Activated CD4-positive, alpha-beta T cell treated with anti-CD3 and anti-CD28 coated beads, Interleukin-2, amount 10 ng/mL, durations not matched to agents 24 days and 14 days (primary cell): ENCODE data around the gene ACP1. TPM values are rescaled to one million over a fixed set of nuclear protein-coding genes. Genes with fewer than 3 reads are reported as not detected.
"Not testable (repeated sequence)": the region's sequence is repeated elsewhere in the genome, so short reads cannot be mapped to it uniquely, and the experiment has no call there.

ENCODE experiments used
- DNase-seq: peaks from one replicate; pipeline ENCODE4 v3.0.0; 2022
- H3K27ac Mint-ChIP-seq: one replicate; pipeline ENCODE4 v1.8.0; 2022; ENCODE audit warnings: mild to moderate bottlenecking, mixed read lengths
- H3K27me3 Mint-ChIP-seq: one replicate; pipeline ENCODE4 v1.8.0; 2022; ENCODE audit warnings: mixed read lengths
- H3K36me3 Mint-ChIP-seq: one replicate; pipeline ENCODE4 v1.8.0; 2022; ENCODE audit warnings: low read depth, mild to moderate bottlenecking, mixed read lengths
- H3K4me1 Mint-ChIP-seq: one replicate; pipeline ENCODE4 v1.8.0; 2021; ENCODE audit warnings: mixed read lengths
- H3K4me3 Mint-ChIP-seq: one replicate; pipeline ENCODE4 v1.8.0; 2022; ENCODE audit warnings: mild to moderate bottlenecking, moderate library complexity, mixed read lengths
- H3K9me3 Mint-ChIP-seq: one replicate; pipeline ENCODE4 v1.8.0; 2021; ENCODE audit warnings: mixed read lengths
- intact Hi-C: fragments of 100-400 bp; cut with micrococcal nuclease; formaldehyde crosslinking; loops from one replicate; pipeline ENCODE4 v1.15.1; 2023
- total RNA-seq: library from RNA; stranded (reverse); gene quantifications from 2 replicates; pipeline ENCODE4 v1.2.3, GENCODE V29; 2022

Gene ACP1
- total RNA-seq, 1 donor from 2014 or later: 124 TPM

DNA sequence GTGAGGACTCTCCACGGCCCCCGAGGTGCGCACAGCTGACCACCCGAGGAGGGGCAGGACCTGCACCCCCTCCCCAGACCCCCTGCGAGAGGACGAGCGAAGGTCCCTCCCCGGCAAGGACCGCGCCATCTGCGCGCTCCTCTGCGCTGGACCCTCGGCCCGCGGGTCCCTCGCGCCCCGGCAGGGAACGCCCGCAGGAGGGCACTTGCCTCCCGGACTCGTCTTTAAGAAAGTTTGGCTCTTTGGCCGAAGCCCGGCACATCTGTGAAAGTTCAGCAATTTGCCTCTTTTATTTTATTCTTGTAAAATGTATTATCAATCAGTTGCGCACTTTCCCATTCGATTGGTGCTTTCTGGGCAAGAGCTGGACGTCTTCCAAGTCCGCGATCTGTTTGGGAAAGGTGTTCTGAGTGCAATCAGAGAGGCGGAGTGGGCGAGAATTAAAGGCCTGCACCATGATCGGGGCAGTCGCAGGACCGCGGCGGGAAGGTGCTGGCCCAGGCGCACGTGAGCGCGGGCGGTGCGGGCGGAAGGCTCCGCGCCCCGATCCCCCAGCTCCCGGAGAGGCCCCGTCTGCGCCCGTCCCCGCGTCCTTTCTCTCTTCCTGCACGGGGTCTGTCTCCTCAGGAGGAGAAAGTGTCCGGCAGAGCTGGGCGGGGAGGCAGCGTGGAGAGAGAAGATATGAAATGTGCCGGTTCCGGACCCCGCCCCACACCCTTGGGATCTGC, 24.8 kb downstream of the ACP1 start:
- peaks cover 51% of the 10 kb centered on the region for H3K27me3 Mint-ChIP-seq
- DNase-seq: peak; percentile 61
- intact Hi-C loops: loop anchor here (1.0 to 2.0 kb wide), 2 partner anchors 43 to 117 kb away; no protein-coding TSS in a partner anchor
- H3K4me1 Mint-ChIP-seq: peaks cover 4% of the 10 kb centered on the region
- H3K9me3 Mint-ChIP-seq: no peaks in the 10 kb centered on the region
- H3K27ac Mint-ChIP-seq: no peak overlapping the region
- peak overlapping the region; percentile 64 for H3K4me3 Mint-ChIP-seq
- H3K36me3 Mint-ChIP-seq: no peaks in the 10 kb centered on the region

DNA sequence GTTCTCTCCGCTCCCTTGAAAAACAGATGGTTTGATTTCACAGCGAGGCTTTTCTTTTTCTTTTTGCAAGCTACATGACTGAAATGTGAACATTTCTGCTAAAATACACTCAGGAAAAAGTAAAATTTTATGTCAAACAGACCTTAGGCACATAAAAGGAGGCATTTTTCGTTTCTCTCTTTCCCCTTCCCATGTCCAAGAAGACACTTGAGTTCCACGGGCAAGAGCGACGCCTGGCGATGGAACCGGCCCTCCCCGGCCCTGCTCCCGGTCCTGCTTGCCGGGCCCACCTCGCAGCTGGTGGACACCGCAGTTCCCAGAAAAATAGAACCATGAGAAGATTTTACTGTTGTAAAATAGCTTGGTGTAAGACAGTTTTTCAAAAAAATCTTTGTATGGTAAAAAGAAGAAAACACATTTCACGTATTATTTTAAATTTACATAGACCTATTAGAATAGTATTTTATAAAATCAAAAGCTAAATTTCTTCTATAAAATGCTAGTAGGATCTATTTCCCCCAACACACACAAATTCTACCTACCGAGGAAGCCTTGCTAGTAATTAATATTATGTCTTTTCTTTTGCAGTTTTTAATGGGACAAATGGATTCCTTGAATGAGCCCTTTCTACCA, 25.5 kb downstream of the ACP1 start:
- Mint-ChIP-seq H3K4me3 (peak overlapping the region; percentile 64), H3K4me1 (peaks cover 4% of the 10 kb centered on the region), H3K27me3 (peaks cover 48% of the 10 kb centered on the region), H3K9me3 (no peaks in the 10 kb centered on the region), H3K27ac (no peak overlapping the region), H3K36me3 (no peaks in the 10 kb centered on the region)
- intact Hi-C loops: loop anchor here (1.0 to 2.0 kb wide), 2 partner anchors 44 to 117 kb away; no protein-coding TSS in a partner anchor
- peak; percentile 80 for DNase-seq

DNA sequence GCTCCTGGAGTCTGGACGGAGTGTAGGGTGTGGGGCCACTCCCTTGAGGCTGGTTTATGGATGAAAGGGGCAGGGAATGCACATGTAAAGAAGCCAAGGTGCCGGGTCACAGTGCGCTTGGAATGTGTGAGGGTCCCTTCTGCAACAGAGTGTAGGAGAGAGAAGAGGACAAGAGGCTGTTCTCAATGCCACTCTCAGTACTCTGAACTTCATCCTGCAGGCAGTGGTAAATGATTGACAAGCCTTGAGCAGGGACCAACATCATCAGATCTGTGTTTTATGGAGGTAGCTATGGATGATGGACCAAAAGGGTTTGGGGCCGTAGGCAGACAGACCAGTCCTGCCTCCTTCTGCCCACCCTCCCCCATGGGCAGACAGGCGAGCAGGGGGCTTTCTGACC, 30.3 kb downstream of the ACP1 start:
- DNase-seq: peak; percentile 34
- Mint-ChIP-seq H3K4me3 (no peak overlapping the region), H3K4me1 (peaks cover 1% of the 10 kb centered on the region), H3K9me3 (no peaks in the 10 kb centered on the region), H3K27me3 (peaks cover 40% of the 10 kb centered on the region), H3K27ac (no peak overlapping the region), H3K36me3 (no peaks in the 10 kb centered on the region)
- intact Hi-C loops: no loop called here

DNA sequence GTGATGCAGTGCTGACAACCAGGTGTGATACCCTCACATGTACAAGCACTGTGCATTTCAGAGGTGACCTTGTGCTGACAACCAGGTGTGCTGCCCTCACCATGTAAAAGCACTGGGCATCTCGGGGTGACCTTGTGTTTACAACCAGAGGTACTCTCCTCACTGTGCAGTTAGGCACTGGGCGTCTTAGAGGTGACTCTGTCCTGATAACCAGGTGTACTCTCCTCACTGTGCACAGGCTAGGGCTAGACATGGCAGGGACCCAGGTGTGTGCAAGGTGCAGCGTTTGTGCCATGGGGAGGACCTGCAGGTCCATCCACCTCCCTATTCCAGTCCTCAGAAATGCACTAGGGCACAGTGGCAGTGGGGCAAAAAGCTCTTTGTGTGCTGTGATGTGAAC, 31.6 kb downstream of the ACP1 start:
- no peak overlapping the region for H3K27ac Mint-ChIP-seq
- no peak overlapping the region for H3K4me3 Mint-ChIP-seq
- H3K27me3 Mint-ChIP-seq: peaks cover 35% of the 10 kb centered on the region
- H3K36me3 Mint-ChIP-seq: no peaks in the 10 kb centered on the region
- DNase-seq: peak; percentile 47
- intact Hi-C loops: no loop called here
- peaks cover 5% of the 10 kb centered on the region for H3K9me3 Mint-ChIP-seq
- no peaks in the 10 kb centered on the region for H3K4me1 Mint-ChIP-seq

DNA sequence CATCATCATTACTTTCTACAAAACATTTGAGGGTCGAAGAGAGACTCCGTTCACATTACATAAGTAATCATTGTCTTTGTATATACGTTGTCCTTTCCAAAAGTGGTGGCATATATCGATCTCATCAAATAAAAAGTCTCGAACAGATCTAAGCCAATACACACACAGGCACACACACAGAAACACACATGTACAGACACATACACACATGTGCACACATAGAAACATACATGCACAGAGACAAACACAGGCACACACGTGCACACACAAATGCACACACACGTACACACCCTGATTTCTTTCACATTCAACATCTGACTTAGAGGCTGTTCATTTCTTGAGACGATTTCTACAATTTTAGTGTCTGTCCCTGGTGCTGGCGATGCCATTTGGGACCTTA, 40.6 kb downstream of the ACP1 start:
- Mint-ChIP-seq H3K4me1 (no peaks in the 10 kb centered on the region), H3K4me3 (no peak overlapping the region), H3K36me3 (no peaks in the 10 kb centered on the region), H3K9me3 (peaks cover 5% of the 10 kb centered on the region), H3K27me3 (peaks cover 17% of the 10 kb centered on the region), H3K27ac (no peak overlapping the region)
- DNase-seq: no peak
- intact Hi-C loops: no loop called here

DNA sequence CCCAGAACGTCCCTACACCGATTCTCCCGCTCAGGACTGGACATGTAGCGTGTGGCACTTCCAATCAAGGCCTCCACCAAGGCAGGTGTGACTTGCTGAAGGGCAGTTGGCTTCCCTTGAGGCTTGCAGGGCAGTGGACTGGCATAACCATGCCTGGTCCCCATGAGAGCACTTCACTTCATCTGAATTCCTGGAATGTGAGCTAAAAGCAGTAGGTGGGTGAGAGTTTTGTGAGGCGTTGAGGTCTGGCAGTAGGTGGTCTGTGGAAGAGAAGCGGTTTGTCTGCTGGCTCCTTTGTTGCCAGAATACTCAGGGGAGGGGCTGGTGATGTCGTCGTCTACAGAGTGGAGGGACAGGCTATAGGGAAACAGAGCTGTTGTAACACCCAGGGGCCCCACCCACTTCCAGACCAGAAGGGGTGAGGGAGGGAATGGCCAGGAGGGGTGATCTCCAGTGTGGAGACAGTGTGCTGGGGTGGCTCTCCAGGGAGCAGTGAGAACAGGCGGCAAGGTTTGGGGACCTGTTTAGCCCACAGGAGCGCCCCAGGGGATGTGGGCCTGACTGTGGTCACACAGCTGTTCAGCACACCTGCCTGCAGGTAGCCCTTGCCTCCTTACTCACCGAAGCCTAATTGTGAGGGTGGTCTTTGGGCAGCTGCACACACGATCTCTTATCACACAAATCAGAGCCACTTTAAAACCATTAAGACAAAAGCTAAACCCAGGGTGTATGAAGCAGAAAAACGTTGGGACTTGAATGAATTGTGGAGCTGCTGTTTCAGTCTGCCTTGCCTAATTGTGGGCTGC, 44.6 kb downstream of the ACP1 start:
- Mint-ChIP-seq H3K9me3 (no peaks in the 10 kb centered on the region), H3K36me3 (no peaks in the 10 kb centered on the region)

DNA sequence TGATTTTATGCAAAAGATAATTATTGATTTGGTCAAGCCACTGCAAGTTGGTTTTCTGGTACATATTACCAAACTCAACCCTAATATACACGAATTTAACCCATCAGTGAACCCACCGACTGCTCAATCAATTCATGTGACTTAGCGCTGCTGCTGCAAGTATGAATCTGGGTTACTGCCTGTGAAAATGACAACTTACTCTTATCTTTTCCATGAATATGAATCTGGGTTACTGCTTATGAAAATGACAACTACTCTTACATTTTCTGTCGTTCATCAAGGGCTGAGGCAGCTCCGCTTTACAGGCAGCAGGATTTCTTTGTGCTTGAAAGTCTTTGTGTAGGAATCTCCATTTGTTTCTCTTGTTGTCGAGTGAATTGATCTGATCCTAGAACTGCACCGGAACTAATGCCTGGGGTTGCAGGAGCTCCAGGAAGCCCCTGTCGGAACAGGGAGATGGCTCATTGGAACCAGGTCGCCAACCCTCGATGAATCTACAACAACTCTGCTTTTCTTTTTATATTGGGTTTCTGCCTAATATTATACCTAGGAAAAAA, 45.3 kb downstream of the ACP1 start:
- no peaks in the 10 kb centered on the region for H3K36me3 Mint-ChIP-seq
- intact Hi-C loops: no loop called here
- H3K4me1 Mint-ChIP-seq: no peaks in the 10 kb centered on the region
- H3K27me3 Mint-ChIP-seq: peaks cover 2% of the 10 kb centered on the region
- no peak for DNase-seq
- H3K9me3 Mint-ChIP-seq: no peaks in the 10 kb centered on the region
- H3K4me3 Mint-ChIP-seq: no peak overlapping the region
- H3K27ac Mint-ChIP-seq: no peak overlapping the region

More for the DNA sequence above, 44.6 kb downstream of the ACP1 start:
- Mint-ChIP-seq H3K27me3 (peaks cover 2% of the 10 kb centered on the region), H3K27ac (no peak overlapping the region), H3K4me3 (no peak overlapping the region), H3K4me1 (no peaks in the 10 kb centered on the region)
- no peak for DNase-seq
- intact Hi-C loops: no loop called here

DNA sequence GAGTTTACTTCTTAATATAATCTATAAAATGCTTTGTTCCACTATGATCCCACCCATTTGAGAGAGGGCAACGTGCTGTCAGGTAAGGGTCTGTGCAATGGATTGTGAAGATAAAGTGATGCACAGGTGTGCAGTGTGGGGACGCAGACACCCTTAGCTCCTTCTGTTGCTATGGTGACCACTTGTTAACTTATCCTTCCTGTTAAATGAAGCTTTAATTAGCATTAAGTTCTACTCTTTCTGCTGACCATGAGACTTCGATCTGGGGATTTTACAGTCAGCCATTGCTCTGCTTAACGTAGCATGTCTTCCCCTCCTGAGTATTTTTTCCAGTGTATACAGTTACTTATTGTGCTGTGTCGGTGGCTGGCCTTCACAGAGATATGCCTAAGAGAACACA, 46.2 kb downstream of the ACP1 start:
- Mint-ChIP-seq H3K9me3 (no peaks in the 10 kb centered on the region), H3K27ac (no peak overlapping the region), H3K4me3 (no peak overlapping the region), H3K27me3 (no peaks in the 10 kb centered on the region), H3K4me1 (no peaks in the 10 kb centered on the region), H3K36me3 (no peaks in the 10 kb centered on the region)
- intact Hi-C loops: no loop called here
- DNase-seq: no peak

DNA sequence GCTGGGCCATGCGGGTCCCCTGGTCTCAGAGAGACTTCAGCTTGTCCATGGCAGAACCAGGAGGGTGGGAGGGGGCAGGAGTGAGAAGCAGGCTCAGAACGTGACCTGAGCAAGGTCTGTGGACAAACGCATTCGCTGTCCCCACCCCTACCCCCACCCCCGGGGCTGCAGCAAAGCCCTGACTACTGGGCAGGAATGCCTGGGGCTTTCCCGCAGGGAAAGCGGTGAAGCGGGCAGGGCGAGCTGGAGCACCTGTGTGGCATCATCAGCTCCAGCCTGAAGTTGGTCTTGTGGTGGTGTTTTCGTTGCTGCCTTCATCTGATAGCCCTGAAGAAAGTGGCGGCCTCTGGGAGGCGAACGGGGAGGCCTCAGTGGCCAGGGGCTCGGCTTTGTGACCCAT, 49.2 kb downstream of the ACP1 start:
- H3K4me1 Mint-ChIP-seq: peaks cover 18% of the 10 kb centered on the region
- intact Hi-C loops: no loop called here
- no peak for DNase-seq
- H3K4me3 Mint-ChIP-seq: no peak overlapping the region
- no peak overlapping the region for H3K27ac Mint-ChIP-seq
- H3K27me3 Mint-ChIP-seq: peaks cover 5% of the 10 kb centered on the region
- H3K9me3 Mint-ChIP-seq: peaks cover 6% of the 10 kb centered on the region
- H3K36me3 Mint-ChIP-seq: peaks cover 5% of the 10 kb centered on the region

DNA sequence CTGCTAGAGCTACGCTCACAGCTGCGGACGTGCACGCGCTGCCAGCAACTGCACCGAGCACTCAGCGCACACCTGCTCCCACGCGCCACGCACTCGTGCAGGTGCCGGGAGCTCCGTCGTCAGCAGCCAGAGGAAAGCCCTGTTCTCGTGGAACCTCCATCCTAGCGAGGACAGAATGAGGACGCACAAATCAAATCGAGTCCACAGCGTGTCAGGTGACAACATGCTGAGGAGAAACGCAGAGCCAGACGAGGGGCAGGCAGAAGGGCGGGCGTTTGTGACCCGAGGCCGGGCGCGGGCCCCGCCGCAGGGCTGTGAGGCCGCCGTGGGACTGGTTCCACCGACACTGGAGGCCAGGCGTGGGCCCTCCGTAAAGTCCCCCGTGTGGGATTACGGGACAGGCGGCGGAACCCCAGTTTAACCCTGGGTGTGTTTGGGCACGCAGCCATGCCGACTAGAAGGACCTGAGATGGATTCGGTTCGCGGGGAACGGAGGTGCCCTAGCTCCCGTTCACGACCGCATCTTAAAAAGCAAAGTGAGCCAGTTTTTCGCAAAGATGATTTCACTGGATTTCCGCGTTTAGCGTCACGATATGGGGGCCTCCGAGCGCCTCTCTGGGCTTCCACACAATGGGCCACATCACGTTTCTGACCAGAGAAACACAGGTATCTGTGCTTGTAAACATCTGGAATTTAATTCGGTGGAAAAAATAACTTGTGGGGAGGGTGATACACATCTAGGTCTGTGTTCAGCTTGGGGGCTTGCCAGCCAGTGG, 50.0 kb downstream of the ACP1 start:
- no peak overlapping the region for H3K27ac Mint-ChIP-seq
- DNase-seq: no peak
- peaks cover 5% of the 10 kb centered on the region for H3K36me3 Mint-ChIP-seq
- H3K4me1 Mint-ChIP-seq: peaks cover 23% of the 10 kb centered on the region
- peaks cover 9% of the 10 kb centered on the region for H3K9me3 Mint-ChIP-seq
- no peak overlapping the region for H3K4me3 Mint-ChIP-seq
- intact Hi-C loops: no loop called here
- peaks cover 6% of the 10 kb centered on the region for H3K27me3 Mint-ChIP-seq

DNA sequence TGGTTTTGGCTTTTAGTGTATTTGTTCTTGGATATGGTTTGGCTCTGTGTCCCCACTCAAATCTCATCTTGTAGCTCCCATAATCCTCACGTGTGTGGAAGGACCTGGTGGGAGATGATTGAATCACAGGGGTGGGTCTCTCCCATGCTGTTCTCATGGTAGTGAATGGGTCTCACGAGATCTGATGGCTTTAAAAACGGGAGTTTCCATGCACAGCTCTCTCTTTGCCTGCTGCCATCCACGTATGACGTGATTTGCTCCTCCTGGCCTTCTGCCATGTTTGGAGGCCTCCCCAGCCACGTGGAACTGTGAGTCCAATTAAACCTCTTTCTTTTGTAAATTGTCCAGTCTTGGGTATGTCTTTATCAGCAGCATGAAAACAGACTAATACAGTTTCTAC, 51.2 kb downstream of the ACP1 start:
- not testable (repeated sequence) for H3K27me3 Mint-ChIP-seq, H3K4me3 Mint-ChIP-seq, H3K36me3 Mint-ChIP-seq, DNase-seq, H3K9me3 Mint-ChIP-seq, H3K27ac Mint-ChIP-seq
- H3K4me1 Mint-ChIP-seq: peaks cover 27% of the 10 kb centered on the region
- intact Hi-C loops: loop anchor here (2.0 kb wide), 1 partner anchor 79 kb away; no protein-coding TSS in a partner anchor

DNA sequence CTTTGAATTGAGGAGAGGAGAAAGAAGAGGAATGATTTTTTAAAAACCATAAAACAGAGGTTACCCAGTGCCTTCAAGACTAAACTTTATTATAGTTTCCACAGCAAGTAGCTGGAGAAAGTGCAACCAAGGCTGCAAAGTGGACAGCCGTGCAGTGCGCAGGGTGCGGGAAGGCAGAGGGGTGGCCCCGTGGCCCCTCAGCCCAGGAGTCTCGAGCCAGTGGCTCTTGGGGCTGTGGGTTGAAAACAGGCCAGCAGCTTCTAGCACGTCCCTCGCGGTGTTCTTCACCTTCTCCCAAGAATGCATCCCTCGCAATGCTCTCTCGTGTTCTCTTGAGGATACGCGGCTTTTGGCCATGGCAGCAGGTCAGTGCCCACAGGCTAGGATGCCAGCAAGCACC, 51.6 kb downstream of the ACP1 start:
- intact Hi-C loops: loop anchor here (2.0 kb wide), 1 partner anchor 78 kb away; no protein-coding TSS in a partner anchor
- H3K36me3 Mint-ChIP-seq: peaks cover 5% of the 10 kb centered on the region
- peaks cover 27% of the 10 kb centered on the region for H3K4me1 Mint-ChIP-seq
- H3K4me3 Mint-ChIP-seq: no peak overlapping the region
- no peak overlapping the region for H3K27ac Mint-ChIP-seq
- H3K27me3 Mint-ChIP-seq: peaks cover 6% of the 10 kb centered on the region
- H3K9me3 Mint-ChIP-seq: peaks cover 9% of the 10 kb centered on the region
- no peak for DNase-seq
